Measurements from ENCODE around the gene ARID2.

ARID2 gene

DNA sequence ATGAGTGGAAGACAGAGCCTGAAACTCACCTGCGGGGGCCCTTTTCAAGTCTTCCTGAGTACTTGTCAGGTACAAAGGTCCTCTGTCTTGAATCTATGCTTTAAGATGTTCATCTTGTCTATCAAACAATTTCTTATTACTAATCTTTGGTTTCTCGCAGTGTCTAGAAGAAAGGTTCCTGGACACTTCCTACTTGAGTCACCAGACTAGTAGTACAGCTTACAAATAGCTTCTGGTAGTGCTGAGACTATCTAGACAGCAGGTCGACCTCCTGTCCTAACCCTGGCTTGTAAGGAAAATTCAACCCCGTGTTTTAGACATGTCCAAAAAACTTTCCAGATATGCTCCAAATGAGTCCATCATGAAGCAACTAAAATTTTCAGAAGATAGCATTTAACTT lies 11.2 kb upstream of the ARID2 start (continued):
- no peak for TF ChIP-seq ZNF239 (tag by site-specific recombination; IDR thresholded peaks at IDR 0.05)
- no peak for TF ChIP-seq RBAK (tag by site-specific recombination; IDR thresholded peaks at IDR 0.05)
- no peak for TF ChIP-seq ZNF23 (tag by site-specific recombination; IDR thresholded peaks at IDR 0.05; ENCODE audit: borderline replicate concordance)

DNA sequence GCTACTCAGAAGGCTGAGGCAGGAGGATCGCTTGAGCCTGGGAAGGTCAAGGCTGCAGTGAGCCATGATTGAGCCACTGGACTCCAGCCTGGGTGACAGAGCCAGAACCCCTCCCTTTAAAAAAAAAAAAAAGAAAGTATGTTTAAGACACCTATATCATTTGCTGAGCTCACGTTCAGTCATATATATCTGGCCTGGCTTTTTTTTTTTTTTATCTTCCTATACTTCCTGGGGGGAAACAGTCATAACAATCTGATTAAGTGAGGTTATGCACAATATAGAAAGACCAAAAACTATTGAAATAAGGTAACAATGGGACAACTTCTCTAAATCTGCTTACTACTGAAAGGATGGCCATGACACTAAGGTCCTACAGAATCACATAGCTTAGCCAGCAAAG lies 9.4 kb upstream of the ARID2 start:
- CTCF ChIA-PET: interaction anchor here (0.5 to 1.8 kb wide), 2 partner anchors 90 to 176 kb away, joined by 4 to 6 read pairs; no protein-coding TSS in a partner anchor
- no peaks in the 10 kb centered on the region for H3K9me3 ChIP-seq (ENCODE audit: control insufficient read depth, insufficient read depth, low read depth, low read length)
- no peaks in the 10 kb centered on the region for H3K36me3 ChIP-seq (ENCODE audit: control insufficient read depth in 2 of 2, insufficient read depth in 1 of 2, low read length in 2 of 2)
- no peak overlapping the region for H3K4me3 ChIP-seq (ENCODE audit: low read depth, low read length)
- no peak overlapping the region for H3K27ac ChIP-seq (ENCODE audit: extremely low read depth, low read depth, low read length)
- TF ChIP-seq BCL11B (tag by site-specific recombination; IDR thresholded peaks at IDR 0.05; ENCODE audit: low read depth): no peak
- TF ChIP-seq, protein P1, sequence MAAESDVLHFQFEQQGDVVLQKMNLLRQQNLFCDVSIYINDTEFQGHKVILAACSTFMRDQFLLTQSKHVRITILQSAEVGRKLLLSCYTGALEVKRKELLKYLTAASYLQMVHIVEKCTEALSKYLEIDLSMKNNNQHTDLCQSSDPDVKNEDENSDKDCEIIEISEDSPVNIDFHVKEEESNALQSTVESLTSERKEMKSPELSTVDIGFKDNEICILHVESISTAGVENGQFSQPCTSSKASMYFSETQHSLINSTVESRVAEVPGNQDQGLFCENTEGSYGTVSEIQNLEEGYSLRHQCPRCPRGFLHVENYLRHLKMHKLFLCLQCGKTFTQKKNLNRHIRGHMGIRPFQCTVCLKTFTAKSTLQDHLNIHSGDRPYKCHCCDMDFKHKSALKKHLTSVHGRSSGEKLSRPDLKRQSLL (tag by site-specific recombination; IDR thresholded peaks at IDR 0.05): peak; percentile 87
- POLR2A ChIA-PET: no interaction called here
- H3K4me1 ChIP-seq (ENCODE audit: control insufficient read depth, insufficient read depth, low read length): no peaks in the 10 kb centered on the region; the same call in 1 of the 2 replicates

DNA sequence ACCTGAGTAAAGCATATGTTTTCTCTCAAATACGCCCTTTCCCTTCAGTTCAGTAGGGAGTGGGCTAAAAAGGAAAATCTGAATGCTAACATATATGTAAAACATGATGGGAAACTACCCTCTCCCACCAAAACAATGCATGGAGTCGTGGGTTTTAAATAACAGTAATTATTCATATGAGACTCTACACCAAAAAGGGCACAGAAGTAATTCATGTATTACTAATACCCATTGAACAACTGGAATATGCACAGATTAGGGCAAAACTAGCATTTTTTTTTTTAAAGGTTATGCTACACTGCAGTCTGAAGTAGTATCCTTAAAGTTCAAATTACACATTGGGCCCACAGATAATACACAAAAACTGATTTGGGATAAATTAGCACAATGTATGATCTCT lies 8.1 kb upstream of the ARID2 start:
- Histone ChIP-seq H3K27ac (ENCODE audit: extremely low read depth, low read depth, low read length) (no peak overlapping the region), H3K4me3 (ENCODE audit: low read depth, low read length) (no peak overlapping the region), H3K4me1 (ENCODE audit: control insufficient read depth, insufficient read depth, low read length) (no peaks in the 10 kb centered on the region; the same call in 1 of the 2 replicates), H3K36me3 (ENCODE audit: control insufficient read depth in 2 of 2, insufficient read depth in 1 of 2, low read length in 2 of 2) (no peaks in the 10 kb centered on the region), H3K9me3 (ENCODE audit: control insufficient read depth, insufficient read depth, low read depth, low read length) (no peaks in the 10 kb centered on the region)
- CTCF ChIA-PET: no interaction called here
- TF ChIP-seq, protein P2, sequence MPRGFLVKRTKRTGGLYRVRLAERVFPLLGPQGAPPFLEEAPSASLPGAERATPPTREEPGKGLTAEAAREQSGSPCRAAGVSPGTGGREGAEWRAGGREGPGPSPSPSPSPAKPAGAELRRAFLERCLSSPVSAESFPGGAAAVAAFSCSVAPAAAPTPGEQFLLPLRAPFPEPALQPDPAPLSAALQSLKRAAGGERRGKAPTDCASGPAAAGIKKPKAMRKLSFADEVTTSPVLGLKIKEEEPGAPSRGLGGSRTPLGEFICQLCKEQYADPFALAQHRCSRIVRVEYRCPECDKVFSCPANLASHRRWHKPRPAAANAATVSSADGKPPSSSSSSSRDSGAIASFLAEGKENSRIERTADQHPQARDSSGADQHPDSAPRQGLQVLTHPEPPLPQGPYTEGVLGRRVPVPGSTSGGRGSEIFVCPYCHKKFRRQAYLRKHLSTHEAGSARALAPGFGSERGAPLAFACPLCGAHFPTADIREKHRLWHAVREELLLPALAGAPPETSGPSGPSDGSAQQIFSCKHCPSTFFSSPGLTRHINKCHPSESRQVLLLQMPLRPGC (tag by site-specific recombination; IDR thresholded peaks at IDR 0.05): no peak
- no peak for TF ChIP-seq GLI2 (tag by site-specific recombination; IDR thresholded peaks at IDR 0.05; ENCODE audit: borderline replicate concordance, low read depth)
- TF ChIP-seq, protein P3, sequence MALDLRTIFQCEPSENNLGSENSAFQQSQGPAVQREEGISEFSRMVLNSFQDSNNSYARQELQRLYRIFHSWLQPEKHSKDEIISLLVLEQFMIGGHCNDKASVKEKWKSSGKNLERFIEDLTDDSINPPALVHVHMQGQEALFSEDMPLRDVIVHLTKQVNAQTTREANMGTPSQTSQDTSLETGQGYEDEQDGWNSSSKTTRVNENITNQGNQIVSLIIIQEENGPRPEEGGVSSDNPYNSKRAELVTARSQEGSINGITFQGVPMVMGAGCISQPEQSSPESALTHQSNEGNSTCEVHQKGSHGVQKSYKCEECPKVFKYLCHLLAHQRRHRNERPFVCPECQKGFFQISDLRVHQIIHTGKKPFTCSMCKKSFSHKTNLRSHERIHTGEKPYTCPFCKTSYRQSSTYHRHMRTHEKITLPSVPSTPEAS (tag by site-specific recombination; IDR thresholded peaks at IDR 0.05): no peak
- no peak for TF ChIP-seq ZNF169 (tag by site-specific recombination; IDR thresholded peaks at IDR 0.05)
- TF ChIP-seq ZNF239 (tag by site-specific recombination; IDR thresholded peaks at IDR 0.05): no peak
- TF ChIP-seq, protein P4, sequence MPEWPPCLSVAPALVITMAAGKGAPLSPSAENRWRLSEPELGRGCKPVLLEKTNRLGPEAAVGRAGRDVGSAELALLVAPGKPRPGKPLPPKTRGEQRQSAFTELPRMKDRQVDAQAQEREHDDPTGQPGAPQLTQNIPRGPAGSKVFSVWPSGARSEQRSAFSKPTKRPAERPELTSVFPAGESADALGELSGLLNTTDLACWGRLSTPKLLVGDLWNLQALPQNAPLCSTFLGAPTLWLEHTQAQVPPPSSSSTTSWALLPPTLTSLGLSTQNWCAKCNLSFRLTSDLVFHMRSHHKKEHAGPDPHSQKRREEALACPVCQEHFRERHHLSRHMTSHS (tag by site-specific recombination; IDR thresholded peaks at IDR 0.05): no peak
- TF ChIP-seq ZNF433 (tag by site-specific recombination; IDR thresholded peaks at IDR 0.05; ENCODE audit: low read depth): no peak
- TF ChIP-seq ZNF37A (tag by site-specific recombination; IDR thresholded peaks at IDR 0.05): no peak
- no peak for TF ChIP-seq ZNF140 (tag by site-specific recombination; IDR thresholded peaks at IDR 0.05)
- TF ChIP-seq, protein P5, sequence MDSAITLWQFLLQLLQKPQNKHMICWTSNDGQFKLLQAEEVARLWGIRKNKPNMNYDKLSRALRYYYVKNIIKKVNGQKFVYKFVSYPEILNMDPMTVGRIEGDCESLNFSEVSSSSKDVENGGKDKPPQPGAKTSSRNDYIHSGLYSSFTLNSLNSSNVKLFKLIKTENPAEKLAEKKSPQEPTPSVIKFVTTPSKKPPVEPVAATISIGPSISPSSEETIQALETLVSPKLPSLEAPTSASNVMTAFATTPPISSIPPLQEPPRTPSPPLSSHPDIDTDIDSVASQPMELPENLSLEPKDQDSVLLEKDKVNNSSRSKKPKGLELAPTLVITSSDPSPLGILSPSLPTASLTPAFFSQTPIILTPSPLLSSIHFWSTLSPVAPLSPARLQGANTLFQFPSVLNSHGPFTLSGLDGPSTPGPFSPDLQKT (IDR thresholded peaks at IDR 0.05; ENCODE audit: borderline replicate concordance, low read depth, low read length): no peak
- TF ChIP-seq, protein P6, sequence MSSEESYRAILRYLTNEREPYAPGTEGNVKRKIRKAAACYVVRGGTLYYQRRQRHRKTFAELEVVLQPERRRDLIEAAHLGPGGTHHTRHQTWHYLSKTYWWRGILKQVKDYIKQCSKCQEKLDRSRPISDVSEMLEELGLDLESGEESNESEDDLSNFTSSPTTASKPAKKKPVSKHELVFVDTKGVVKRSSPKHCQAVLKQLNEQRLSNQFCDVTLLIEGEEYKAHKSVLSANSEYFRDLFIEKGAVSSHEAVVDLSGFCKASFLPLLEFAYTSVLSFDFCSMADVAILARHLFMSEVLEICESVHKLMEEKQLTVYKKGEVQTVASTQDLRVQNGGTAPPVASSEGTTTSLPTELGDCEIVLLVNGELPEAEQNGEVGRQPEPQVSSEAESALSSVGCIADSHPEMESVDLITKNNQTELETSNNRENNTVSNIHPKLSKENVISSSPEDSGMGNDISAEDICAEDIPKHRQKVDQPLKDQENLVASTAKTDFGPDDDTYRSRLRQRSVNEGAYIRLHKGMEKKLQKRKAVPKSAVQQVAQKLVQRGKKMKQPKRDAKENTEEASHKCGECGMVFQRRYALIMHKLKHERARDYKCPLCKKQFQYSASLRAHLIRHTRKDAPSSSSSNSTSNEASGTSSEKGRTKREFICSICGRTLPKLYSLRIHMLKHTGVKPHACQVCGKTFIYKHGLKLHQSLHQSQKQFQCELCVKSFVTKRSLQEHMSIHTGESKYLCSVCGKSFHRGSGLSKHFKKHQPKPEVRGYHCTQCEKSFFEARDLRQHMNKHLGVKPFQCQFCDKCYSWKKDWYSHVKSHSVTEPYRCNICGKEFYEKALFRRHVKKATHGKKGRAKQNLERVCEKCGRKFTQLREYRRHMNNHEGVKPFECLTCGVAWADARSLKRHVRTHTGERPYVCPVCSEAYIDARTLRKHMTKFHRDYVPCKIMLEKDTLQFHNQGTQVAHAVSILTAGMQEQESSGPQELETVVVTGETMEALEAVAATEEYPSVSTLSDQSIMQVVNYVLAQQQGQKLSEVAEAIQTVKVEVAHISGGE (tag by site-specific recombination; conservative IDR thresholded peaks at IDR 0.05; ENCODE audit: low read depth): no peak
- no peak for TF ChIP-seq MEIS1 (CRISPR knock-in tag; IDR thresholded peaks at IDR 0.05; ENCODE audit: borderline replicate concordance)
- POLR2A ChIA-PET: no interaction called here

All from HEK293 (cell line).